ENCODE data around the gene CFAP54. TPM values are rescaled to one million over a fixed set of nuclear protein-coding genes. Genes with fewer than 3 reads are reported as not detected.

CFAP54 gene
- polyA plus RNA-seq, 3 donors = not detected

- Histone ChIP-seq H3K27ac (ENCODE audit: low read depth in 1 of 2, low read length in 2 of 2) (no peak overlapping the region), H3K27me3 (ENCODE audit: control insufficient read depth in 2 of 2, insufficient read depth in 2 of 2, low read length in 2 of 2) (no peaks in the 10 kb centered on the region)
Observed at GRCh38 chr12:96752211-96752610, 262.8 kb downstream of the CFAP54 start.

GRCh38 chr12:96766232-96766631, 276.9 kb downstream of the CFAP54 start:
- no peak overlapping the region for H3K4me2 ChIP-seq (replicated peaks; ENCODE audit: extremely low read depth, low read length, poor library complexity, severe bottlenecking)
- no peak overlapping the region for H3K4me3 Mint-ChIP-seq
- no peaks in the 10 kb centered on the region for H3K27me3 ChIP-seq (ENCODE audit: control insufficient read depth in 2 of 2, insufficient read depth in 2 of 2, low read length in 2 of 2)
- DNase-seq = no peak
- H2AFZ ChIP-seq (ENCODE audit: insufficient read depth, low read depth, low read length, poor library complexity, severe bottlenecking) = no peak overlapping the region
- H3K4me3 ChIP-seq (replicated peaks in 1 of 3; ENCODE audit: low read depth in 2 of 3, low read length in 3 of 3) = no peak overlapping the region
- H3K27ac Mint-ChIP-seq = no peak overlapping the region
- H3K4me1 ChIP-seq (ENCODE audit: control insufficient read depth in 1 of 2, insufficient read depth in 2 of 2, low read length in 2 of 2) = no peaks in the 10 kb centered on the region
- H3K4me1 Mint-ChIP-seq = no peaks in the 10 kb centered on the region
- H3K27ac ChIP-seq (ENCODE audit: low read depth in 1 of 2, low read length in 2 of 2) = no peak overlapping the region
- no peaks in the 10 kb centered on the region for H3K9me3 ChIP-seq (replicated peaks in 1 of 2; ENCODE audit: control insufficient read depth in 1 of 2, insufficient read depth in 1 of 2, low read length in 2 of 2)
- whole genome bisulfite sequencing (ENCODE audit: insufficient coverage) = 80% methylated on average over 3 of the region's 3 CpGs
- H3K9ac ChIP-seq (ENCODE audit: insufficient read depth, low read length, poor library complexity, severe bottlenecking) = no peak overlapping the region
- no peaks in the 10 kb centered on the region for H4K20me1 ChIP-seq (ENCODE audit: insufficient read depth, low read length)
- peaks cover 0 to 1% (median 0%) of the 10 kb centered on the region in 3 donors for H3K27me3 Mint-ChIP-seq (ENCODE audit: low read depth in 3 of 3)
- intact Hi-C loops (cut with micrococcal nuclease) = no loop called here
- TF ChIP-seq CTCF (IDR thresholded peaks at IDR 0.05) = no peak
- no peaks in the 10 kb centered on the region for H3K36me3 Mint-ChIP-seq
- no peaks in the 10 kb centered on the region for H3K9me3 Mint-ChIP-seq
- H3K36me3 ChIP-seq (replicated peaks in 1 of 2; ENCODE audit: control insufficient read depth in 1 of 2, insufficient read depth in 2 of 2, low read length in 2 of 2) = no peaks in the 10 kb centered on the region
- H3K79me2 ChIP-seq (ENCODE audit: insufficient read depth, low read length) = no peaks in the 10 kb centered on the region

More at GRCh38 chr12:96752211-96752610, 262.8 kb downstream of the CFAP54 start:
- Histone ChIP-seq H3K9ac (ENCODE audit: insufficient read depth, low read length, poor library complexity, severe bottlenecking) (no peak overlapping the region), H3K36me3 (replicated peaks in 1 of 2; ENCODE audit: control insufficient read depth in 1 of 2, insufficient read depth in 2 of 2, low read length in 2 of 2) (no peaks in the 10 kb centered on the region), H3K4me1 (ENCODE audit: control insufficient read depth in 1 of 2, insufficient read depth in 2 of 2, low read length in 2 of 2) (no peaks in the 10 kb centered on the region), H3K4me2 (replicated peaks; ENCODE audit: extremely low read depth, low read length, poor library complexity, severe bottlenecking) (no peak overlapping the region), H3K79me2 (ENCODE audit: insufficient read depth, low read length) (no peaks in the 10 kb centered on the region), H3K9me3 (replicated peaks in 1 of 2; ENCODE audit: control insufficient read depth in 1 of 2, insufficient read depth in 1 of 2, low read length in 2 of 2) (no peaks in the 10 kb centered on the region), H2AFZ (ENCODE audit: insufficient read depth, low read depth, low read length, poor library complexity, severe bottlenecking) (no peak overlapping the region), H4K20me1 (ENCODE audit: insufficient read depth, low read length) (no peaks in the 10 kb centered on the region), H3K4me3 (replicated peaks in 1 of 3; ENCODE audit: low read depth in 2 of 3, low read length in 3 of 3) (no peak overlapping the region)
- H3K27ac Mint-ChIP-seq = no peak overlapping the region
- WGBS (ENCODE audit: insufficient coverage) = no CpG with 5 or more reads among the region's 2 CpGs
- no peaks in the 10 kb centered on the region for H3K36me3 Mint-ChIP-seq
- H3K4me3 Mint-ChIP-seq = no peak overlapping the region
- peaks cover 0 to 2% (median 2%) of the 10 kb centered on the region in 3 donors for H3K27me3 Mint-ChIP-seq (ENCODE audit: low read depth in 3 of 3)
- no peak for DNase-seq
- H3K9me3 Mint-ChIP-seq = peaks cover 0 to 2% (median 0%) of the 10 kb centered on the region in 7 donors
- TF ChIP-seq CTCF (IDR thresholded peaks at IDR 0.05) = no peak
- no peaks in the 10 kb centered on the region for H3K4me1 Mint-ChIP-seq
- intact Hi-C loops (cut with micrococcal nuclease) = no loop called here

All from CD14-positive monocyte (primary cell).